Neural progenitor cell (in vitro differentiated cells): ENCODE measurements around the gene MRPS27. TPM values are rescaled to one million over a fixed set of nuclear protein-coding genes. Genes with fewer than 3 reads are reported as not detected.
A peak's percentile ranks its signal among the peaks of the same experiment; 100 is the strongest.
"Not testable (repeated sequence)": the region's sequence is repeated elsewhere in the genome, so short reads cannot be mapped to it uniquely, and the experiment has no call there.

Source experiments
- DNase-seq: peaks from one replicate; pipeline ENCODE4 v3.0.0-alpha.2; 2016; ENCODE audit warnings: low spot score
- H2AFZ ChIP-seq: fragments of 200-600 bp; sonication (generic); replicated peaks from 2 replicates; pipeline ENCODE4 v1.6.1; 2016; ENCODE audit warnings: antibody characterized with exemption
- H3F3A ChIP-seq: fragments of 200-600 bp; sonication (generic); 2 replicates; pipeline ENCODE4 v1.6.1; 2016; ENCODE audit warnings: antibody characterized with exemption, low read depth
- H3K27ac ChIP-seq: fragments of 200-600 bp; sonication (generic); 2 replicates; pipeline ENCODE4 v1.5.1; 2016; ENCODE audit warnings: mild to moderate bottlenecking
- H3K27me3 ChIP-seq: fragments of 200-600 bp; sonication (generic); 2 replicates; pipeline ENCODE4 v1.6.1; 2016; ENCODE audit warnings: mild to moderate bottlenecking, moderate library complexity
- H3K36me3 ChIP-seq: fragments of 200-600 bp; sonication (generic); 2 replicates; pipeline ENCODE4 v1.5.1; 2016
- H3K4me1 ChIP-seq: fragments of 200-600 bp; sonication (generic); 2 replicates; pipeline ENCODE4 v1.6.1; 2016; ENCODE audit warnings: mixed run types
- H3K4me2 ChIP-seq: fragments of 200-600 bp; sonication (generic); 2 replicates; pipeline ENCODE4 v1.6.1; 2016
- H3K4me3 ChIP-seq: fragments of 200-600 bp; sonication (generic); 2 replicates; pipeline ENCODE4 v1.5.1; 2016
- H3K79me2 ChIP-seq: fragments of 200-600 bp; sonication (generic); 2 replicates; pipeline ENCODE4 v1.6.1; 2016; ENCODE audit warnings: low read depth
- H3K9ac ChIP-seq: fragments of 200-600 bp; sonication (generic); 2 replicates; pipeline ENCODE4 v1.6.1; 2016
- H3K9me3 ChIP-seq: fragments of 200-600 bp; sonication (generic); 2 replicates; pipeline ENCODE4 v1.5.1; 2016; ENCODE audit warnings: low read depth
- H4K20me1 ChIP-seq: fragments of 200-600 bp; sonication (generic); 2 replicates; pipeline ENCODE4 v1.6.1; 2016; ENCODE audit warnings: low read depth
- H3K27ac Mint-ChIP-seq: 3 replicates; pipeline ENCODE4 v1.8.0; 2021; ENCODE audit warnings: mixed read lengths
- H3K27me3 Mint-ChIP-seq: 2 replicates; pipeline ENCODE4 v1.8.0; 2022; ENCODE audit warnings: low read depth, mild to moderate bottlenecking, inconsistent platforms, moderate library complexity, mixed read lengths; ENCODE audit not compliant: insufficient read depth
- H3K36me3 Mint-ChIP-seq: 3 replicates; pipeline ENCODE4 v1.8.0; 2021; ENCODE audit warnings: mixed read lengths
- H3K4me1 Mint-ChIP-seq: 3 replicates; pipeline ENCODE4 v1.8.0; 2021; ENCODE audit warnings: mixed read lengths
- H3K4me3 Mint-ChIP-seq: 3 replicates; pipeline ENCODE4 v1.8.0; 2021; ENCODE audit warnings: mild to moderate bottlenecking, moderate library complexity, mixed read lengths
- H3K9me3 Mint-ChIP-seq: 3 replicates; pipeline ENCODE4 v1.8.0; 2020; ENCODE audit warnings: mixed read lengths
- EZH2 ChIP-seq: fragments of 200-600 bp; sonication (generic); IDR thresholded peaks from 2 replicates; pipeline ENCODE4 v1.6.1; 2017; ENCODE audit warnings: antibody characterized with exemption, mild to moderate bottlenecking, moderate library complexity
- EZH2phosphoT487 ChIP-seq: fragments of 200-600 bp; sonication (generic); IDR thresholded peaks from 2 replicates; pipeline ENCODE4 v1.6.1; 2017; ENCODE audit warnings: antibody characterized with exemption
- total RNA-seq: library from RNA; depleted of rRNA; stranded (reverse); fragments of >200 nt; gene quantifications from 2 replicates; pipeline ENCODE4 v1.2.3, GENCODE V29; 2015; ENCODE audit warnings: low replicate concordance
- TF ChIP-seq, protein P1 (sequence below): fragments of 200-600 bp; sonication (generic); IDR thresholded peaks from 2 replicates; pipeline ENCODE4 v1.5.1; 2017; ENCODE audit warnings: antibody characterized with exemption, mild to moderate bottlenecking

Gene MRPS27
- total RNA-seq, 1 donor from 2014 or later: 154 TPM

DNA sequence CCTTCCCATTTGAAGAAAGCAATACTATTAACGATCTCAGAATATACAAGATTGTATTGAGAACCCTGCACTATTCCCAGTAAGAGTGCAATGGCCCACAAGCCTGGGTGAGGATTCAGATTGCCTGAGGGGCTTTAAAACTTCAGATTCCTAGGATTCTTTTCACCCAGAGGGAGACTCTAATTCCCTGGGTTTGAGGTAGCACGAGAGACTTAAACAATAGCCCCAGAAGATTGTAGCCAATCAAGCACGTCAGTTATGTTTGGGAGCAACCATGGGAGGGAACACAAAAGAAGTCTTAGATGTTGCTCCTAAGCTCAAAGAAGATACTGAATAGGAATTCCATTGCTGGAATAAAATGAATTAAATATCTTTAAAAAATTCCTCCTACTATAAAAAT, 17.9 kb downstream of the MRPS27 start:
- peak overlapping the region; percentile 95 for H3K27ac ChIP-seq
- peak overlapping the region; percentile 16 for H3K4me3 Mint-ChIP-seq

DNA sequence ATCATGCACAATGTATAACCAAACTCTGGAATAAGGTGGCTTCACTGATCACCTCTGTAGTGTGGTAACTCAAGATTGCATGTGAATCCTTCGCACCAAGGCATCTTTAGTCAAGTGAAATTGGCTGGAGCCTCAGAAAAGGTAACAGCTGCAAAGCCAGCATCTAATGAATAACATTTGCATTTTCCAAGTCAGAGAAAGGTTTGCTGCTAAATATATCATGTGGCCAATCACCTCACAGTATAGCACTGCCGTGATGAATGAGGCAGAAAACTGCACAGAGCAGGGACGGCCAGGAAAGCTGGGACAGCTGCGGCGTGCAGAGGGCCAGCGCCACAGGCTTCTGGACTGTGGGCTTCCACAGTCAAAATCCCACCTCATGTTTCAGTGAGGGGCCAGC, 18.5 kb downstream of the MRPS27 start:
- peak overlapping the region; percentile 53 for H3K4me2 ChIP-seq
- Mint-ChIP-seq H3K27me3 (no peaks in the 10 kb centered on the region), H3K27ac (peak overlapping the region; percentile 93), H3K9me3 (peaks cover 2% of the 10 kb centered on the region), H3K36me3 (peaks cover 23% of the 10 kb centered on the region), H3K4me1 (peaks cover 22% of the 10 kb centered on the region), H3K4me3 (no peak overlapping the region)
- H3K27me3 ChIP-seq: no peaks in the 10 kb centered on the region
- peaks cover 53% of the 10 kb centered on the region for H3K4me1 ChIP-seq
- no peaks in the 10 kb centered on the region for H3K9me3 ChIP-seq
- peaks cover 50% of the 10 kb centered on the region for H3F3A ChIP-seq
- no peak for TF ChIP-seq EZH2phosphoT487
- TF ChIP-seq EZH2: no peak
- peak overlapping the region; percentile 95 for H3K27ac ChIP-seq
- peak; percentile 39 for DNase-seq
- peaks cover 83% of the 10 kb centered on the region for H3K79me2 ChIP-seq
- peak overlapping the region; percentile 20 for H3K4me3 ChIP-seq
- no peaks in the 10 kb centered on the region for H4K20me1 ChIP-seq
- no peak overlapping the region for H3K9ac ChIP-seq
- no peaks in the 10 kb centered on the region for H3K36me3 ChIP-seq
- H2AFZ ChIP-seq: no peak overlapping the region

More for the DNA sequence above, 17.9 kb downstream of the MRPS27 start:
- Histone ChIP-seq H3K9ac (no peak overlapping the region), H3K36me3 (no peaks in the 10 kb centered on the region), H3F3A (peaks cover 50% of the 10 kb centered on the region), H3K4me1 (peaks cover 53% of the 10 kb centered on the region), H3K4me3 (peak overlapping the region; percentile 27), H2AFZ (no peak overlapping the region), H4K20me1 (no peaks in the 10 kb centered on the region), H3K27me3 (no peaks in the 10 kb centered on the region), H3K9me3 (no peaks in the 10 kb centered on the region), H3K79me2 (peaks cover 89% of the 10 kb centered on the region), H3K4me2 (peak overlapping the region; percentile 53)
- no peaks in the 10 kb centered on the region for H3K27me3 Mint-ChIP-seq
- peaks cover 22% of the 10 kb centered on the region for H3K4me1 Mint-ChIP-seq
- peaks cover 23% of the 10 kb centered on the region for H3K36me3 Mint-ChIP-seq
- peak overlapping the region; percentile 93 for H3K27ac Mint-ChIP-seq
- H3K9me3 Mint-ChIP-seq: peaks cover 2% of the 10 kb centered on the region
- peak; percentile 89 for DNase-seq
- TF ChIP-seq EZH2phosphoT487 (no peak), EZH2 (no peak)
- TF ChIP-seq, protein P1, sequence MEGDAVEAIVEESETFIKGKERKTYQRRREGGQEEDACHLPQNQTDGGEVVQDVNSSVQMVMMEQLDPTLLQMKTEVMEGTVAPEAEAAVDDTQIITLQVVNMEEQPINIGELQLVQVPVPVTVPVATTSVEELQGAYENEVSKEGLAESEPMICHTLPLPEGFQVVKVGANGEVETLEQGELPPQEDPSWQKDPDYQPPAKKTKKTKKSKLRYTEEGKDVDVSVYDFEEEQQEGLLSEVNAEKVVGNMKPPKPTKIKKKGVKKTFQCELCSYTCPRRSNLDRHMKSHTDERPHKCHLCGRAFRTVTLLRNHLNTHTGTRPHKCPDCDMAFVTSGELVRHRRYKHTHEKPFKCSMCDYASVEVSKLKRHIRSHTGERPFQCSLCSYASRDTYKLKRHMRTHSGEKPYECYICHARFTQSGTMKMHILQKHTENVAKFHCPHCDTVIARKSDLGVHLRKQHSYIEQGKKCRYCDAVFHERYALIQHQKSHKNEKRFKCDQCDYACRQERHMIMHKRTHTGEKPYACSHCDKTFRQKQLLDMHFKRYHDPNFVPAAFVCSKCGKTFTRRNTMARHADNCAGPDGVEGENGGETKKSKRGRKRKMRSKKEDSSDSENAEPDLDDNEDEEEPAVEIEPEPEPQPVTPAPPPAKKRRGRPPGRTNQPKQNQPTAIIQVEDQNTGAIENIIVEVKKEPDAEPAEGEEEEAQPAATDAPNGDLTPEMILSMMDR: no peak

DNA sequence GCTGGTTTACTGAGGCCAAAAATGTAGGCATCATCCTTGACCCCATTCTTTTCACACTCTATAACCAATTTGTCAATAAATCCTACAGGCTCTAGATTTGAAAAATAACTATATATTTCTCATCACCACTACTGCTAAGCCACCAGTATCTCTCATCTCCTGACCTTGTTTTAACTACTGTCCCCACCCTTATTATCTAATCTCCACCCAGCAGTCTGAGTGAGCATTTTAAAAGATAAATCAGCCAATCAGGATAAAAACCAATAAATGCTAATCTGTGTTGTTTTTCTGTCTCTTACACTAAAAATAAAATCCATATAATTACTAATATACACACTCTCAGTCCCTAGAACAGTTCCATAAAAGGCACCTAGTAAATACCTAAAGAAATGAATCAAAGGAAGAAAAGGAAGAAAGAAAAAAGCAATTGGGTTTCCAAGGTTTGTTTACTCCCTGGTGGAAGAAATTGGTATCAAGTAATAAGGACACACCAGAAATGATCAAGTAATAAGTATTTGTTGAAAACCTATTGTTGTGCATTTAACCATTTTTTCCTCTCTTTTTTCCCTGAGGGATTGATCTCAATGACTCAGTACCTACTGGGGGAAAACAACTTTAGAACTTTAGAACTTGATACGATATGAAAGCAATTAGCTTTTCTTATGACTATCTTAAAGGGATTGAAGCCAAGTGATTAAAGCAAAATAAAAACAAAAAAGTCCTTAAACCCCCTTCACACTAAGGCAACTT, 19.3 kb downstream of the MRPS27 start:
- Histone ChIP-seq H4K20me1 (no peaks in the 10 kb centered on the region), H3K4me2 (peak overlapping the region; percentile 53), H3K4me3 (no peak overlapping the region), H3K27me3 (no peaks in the 10 kb centered on the region), H3K4me1 (peaks cover 46% of the 10 kb centered on the region), H2AFZ (no peak overlapping the region), H3K27ac (peak overlapping the region; percentile 95), H3K9me3 (no peaks in the 10 kb centered on the region), H3K36me3 (no peaks in the 10 kb centered on the region), H3F3A (peaks cover 46% of the 10 kb centered on the region), H3K79me2 (peaks cover 75% of the 10 kb centered on the region), H3K9ac (no peak overlapping the region)
- Mint-ChIP-seq H3K4me1 (peaks cover 22% of the 10 kb centered on the region), H3K4me3 (no peak overlapping the region), H3K9me3 (peaks cover 2% of the 10 kb centered on the region), H3K36me3 (peaks cover 27% of the 10 kb centered on the region), H3K27ac (peak overlapping the region; percentile 34), H3K27me3 (no peaks in the 10 kb centered on the region)
- no peak for DNase-seq
- TF ChIP-seq EZH2 (no peak), EZH2phosphoT487 (no peak)
- TF ChIP-seq, protein P1: no peak

DNA sequence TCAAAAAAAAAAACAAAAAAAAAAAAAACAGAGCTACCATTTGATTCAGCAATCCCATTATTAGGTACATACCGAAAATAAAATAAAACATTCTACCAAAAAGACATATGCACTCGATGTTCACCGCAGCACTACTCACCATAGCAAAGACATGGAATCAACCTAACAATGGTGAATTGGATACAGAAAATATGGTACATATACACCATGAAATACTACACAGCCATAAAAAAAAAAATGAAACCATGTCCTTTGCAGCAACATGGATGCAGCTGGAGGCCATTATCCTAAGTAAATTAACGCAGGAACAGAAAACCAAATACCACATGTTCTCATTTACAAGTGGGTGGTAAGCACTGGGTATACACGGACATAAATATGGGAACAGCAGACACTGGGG, 21.3 kb downstream of the MRPS27 start:
- H3K4me1 ChIP-seq: peaks cover 39% of the 10 kb centered on the region
- no peaks in the 10 kb centered on the region for H3K9me3 ChIP-seq
- H3K36me3 ChIP-seq: peaks cover 7% of the 10 kb centered on the region
- H3K79me2 ChIP-seq: peaks cover 57% of the 10 kb centered on the region
- no peak overlapping the region for H3K4me2 ChIP-seq
- no peaks in the 10 kb centered on the region for H3K27me3 Mint-ChIP-seq
- H3K27me3 ChIP-seq: no peaks in the 10 kb centered on the region
- H3F3A ChIP-seq: peaks cover 37% of the 10 kb centered on the region
- no peak overlapping the region for H3K27ac ChIP-seq
- H3K9me3 Mint-ChIP-seq: peaks cover 2% of the 10 kb centered on the region
- H3K4me3 ChIP-seq: no peak overlapping the region
- H3K27ac Mint-ChIP-seq: no peak overlapping the region
- TF ChIP-seq, protein P1: no peak
- TF ChIP-seq EZH2 (no peak), EZH2phosphoT487 (no peak)
- no peak overlapping the region for H2AFZ ChIP-seq
- H3K36me3 Mint-ChIP-seq: peaks cover 31% of the 10 kb centered on the region
- no peaks in the 10 kb centered on the region for H4K20me1 ChIP-seq
- H3K4me1 Mint-ChIP-seq: peaks cover 19% of the 10 kb centered on the region
- H3K4me3 Mint-ChIP-seq: no peak overlapping the region
- H3K9ac ChIP-seq: no peak overlapping the region
- no peak for DNase-seq

DNA sequence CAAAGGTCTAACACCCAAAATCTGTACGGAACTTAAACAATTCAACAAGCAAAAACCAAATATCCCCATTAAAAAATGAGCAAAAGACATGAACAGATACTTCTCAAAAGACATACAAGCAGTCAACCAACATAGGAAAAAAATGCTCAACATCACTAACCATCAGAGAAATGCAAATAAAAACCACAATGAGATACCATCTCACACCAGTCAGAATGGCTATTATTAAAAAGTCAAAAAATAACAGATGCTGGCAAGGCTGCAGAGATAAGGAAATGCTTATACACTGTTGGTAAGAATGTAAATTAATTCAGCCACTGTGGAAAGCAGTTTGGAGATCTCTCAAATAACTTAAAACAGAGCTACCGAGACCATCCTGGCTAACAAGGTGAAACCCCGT, 21.9 kb downstream of the MRPS27 start:
- Mint-ChIP-seq H3K36me3 (peaks cover 29% of the 10 kb centered on the region), H3K4me1 (peaks cover 19% of the 10 kb centered on the region)
- H3K4me3 Mint-ChIP-seq, H2AFZ ChIP-seq, H3K4me2 ChIP-seq, H3K9me3 Mint-ChIP-seq, H3K27me3 ChIP-seq, H3K27ac ChIP-seq, H3K27me3 Mint-ChIP-seq, H3K27ac Mint-ChIP-seq, H3K4me3 ChIP-seq, DNase-seq, H3K9ac ChIP-seq, H3K36me3 ChIP-seq, H4K20me1 ChIP-seq, H3K9me3 ChIP-seq: not testable (repeated sequence)
- H3K4me1 ChIP-seq: peaks cover 35% of the 10 kb centered on the region
- H3F3A ChIP-seq: peaks cover 32% of the 10 kb centered on the region
- H3K79me2 ChIP-seq: peaks cover 51% of the 10 kb centered on the region
